ENCODE results near the gene SLC37A2. TPM values are rescaled to one million over a fixed set of nuclear protein-coding genes. Genes with fewer than 3 reads are reported as not detected.
"Not testable (repeated sequence)": the region's sequence is repeated elsewhere in the genome, so short reads cannot be mapped to it uniquely, and the experiment has no call there.

Gene SLC37A2
- 3.5 TPM for total RNA-seq

- Histone ChIP-seq H3K4me3 (ENCODE audit: low read length) (peak within 1 kb of the TSS; percentile 56), H3K27me3 (ENCODE audit: insufficient read depth, low read length) (peaks cover 20% of the 10 kb centered on the region), H3K9me3 (ENCODE audit: low read depth, low read length) (no peaks in the 10 kb centered on the region), H3K4me1 (ENCODE audit: insufficient read depth, low read length) (peaks cover 38% of the 10 kb centered on the region)
Observed at GRCh38 chr11:125062931-125063428, at the start of gene SLC37A2. TSS of gene SLC37A2 (plus strand) at chr11:125063305. CDS start at chr11:125063368, 63 bp downstream.

- Histone ChIP-seq H3K27me3 (ENCODE audit: insufficient read depth, low read length) (no peaks in the 10 kb centered on the region), H3K4me3 (ENCODE audit: low read length) (no peak overlapping the region), H3K9me3 (ENCODE audit: low read depth, low read length) (no peaks in the 10 kb centered on the region), H3K4me1 (ENCODE audit: insufficient read depth, low read length) (no peaks in the 10 kb centered on the region)
Observed at GRCh38 chr11:125016413-125016812, 46.7 kb upstream of the SLC37A2 start.

DNA sequence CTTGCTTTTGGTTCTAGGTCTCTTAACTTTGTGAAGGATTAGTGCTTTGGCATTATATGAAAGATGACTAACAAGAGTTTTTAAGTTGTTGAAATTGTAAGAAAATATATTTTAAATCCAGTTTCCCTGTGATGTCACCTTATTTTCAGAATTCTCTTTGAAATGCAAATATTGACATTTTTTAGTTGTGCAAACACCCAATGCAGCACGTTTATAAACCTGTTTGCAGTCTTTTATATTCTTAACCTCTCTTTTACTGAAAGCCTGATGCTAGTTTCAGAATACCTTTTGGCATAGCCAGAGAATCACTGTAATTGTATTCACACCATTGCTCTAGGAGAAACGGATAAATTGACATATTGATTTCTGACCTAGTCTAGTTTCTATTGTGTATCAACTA is 42.8 kb upstream of the SLC37A2 start:
- H3K27me3 ChIP-seq (ENCODE audit: insufficient read depth, low read length), result no peaks in the 10 kb centered on the region
- H3K4me3 ChIP-seq (ENCODE audit: low read length), result no peak overlapping the region
- H3K4me1 ChIP-seq (ENCODE audit: insufficient read depth, low read length), result no peaks in the 10 kb centered on the region
- no peaks in the 10 kb centered on the region for H3K9me3 ChIP-seq (ENCODE audit: low read depth, low read length)

DNA sequence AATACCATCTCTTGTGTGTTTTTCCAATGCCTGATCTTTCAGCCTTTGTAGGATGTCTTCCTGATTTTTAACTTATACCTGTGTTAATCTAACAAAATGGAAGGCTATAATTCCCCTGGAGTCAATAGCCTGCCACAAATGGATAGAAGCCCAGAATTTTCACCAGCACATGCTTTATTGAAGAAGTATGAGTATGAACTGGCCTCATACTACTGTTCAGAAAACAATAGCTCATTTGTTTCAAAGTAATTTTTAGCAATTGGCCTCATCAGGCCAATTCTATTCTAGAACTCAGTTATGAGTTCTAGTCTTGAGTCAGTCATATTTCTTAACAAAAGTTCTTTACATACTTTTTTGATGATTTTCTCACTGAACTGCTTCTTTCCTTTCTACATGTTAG is 40.6 kb upstream of the SLC37A2 start:
- Histone ChIP-seq H3K4me3 (ENCODE audit: low read length) (no peak overlapping the region), H3K4me1 (ENCODE audit: insufficient read depth, low read length) (no peaks in the 10 kb centered on the region), H3K27me3 (ENCODE audit: insufficient read depth, low read length) (no peaks in the 10 kb centered on the region), H3K9me3 (ENCODE audit: low read depth, low read length) (no peaks in the 10 kb centered on the region)

DNA sequence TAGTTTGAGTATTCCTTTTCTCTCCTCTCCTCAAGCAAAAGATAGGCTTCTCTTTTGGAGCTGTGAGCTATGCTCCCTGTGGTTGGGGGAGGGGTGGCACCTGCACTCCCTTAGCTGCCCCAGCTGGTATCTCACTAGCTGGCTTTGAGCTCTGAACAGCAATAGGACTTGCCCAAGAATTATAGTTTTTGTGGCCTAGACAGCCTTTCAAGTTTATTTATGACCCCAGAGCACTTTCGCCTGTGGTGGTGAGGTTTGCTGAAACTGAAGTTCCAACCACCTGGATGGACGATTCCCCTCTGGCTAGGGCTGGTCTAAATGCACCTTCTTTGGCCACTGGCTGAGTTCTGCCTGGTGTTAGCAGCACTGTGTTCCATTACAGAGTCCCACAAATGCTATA is 37.1 kb upstream of the SLC37A2 start:
- Histone ChIP-seq H3K9me3 (ENCODE audit: low read depth, low read length) (no peaks in the 10 kb centered on the region), H3K4me3 (ENCODE audit: low read length) (no peak overlapping the region), H3K4me1 (ENCODE audit: insufficient read depth, low read length) (no peaks in the 10 kb centered on the region), H3K27me3 (ENCODE audit: insufficient read depth, low read length) (no peaks in the 10 kb centered on the region)

DNA sequence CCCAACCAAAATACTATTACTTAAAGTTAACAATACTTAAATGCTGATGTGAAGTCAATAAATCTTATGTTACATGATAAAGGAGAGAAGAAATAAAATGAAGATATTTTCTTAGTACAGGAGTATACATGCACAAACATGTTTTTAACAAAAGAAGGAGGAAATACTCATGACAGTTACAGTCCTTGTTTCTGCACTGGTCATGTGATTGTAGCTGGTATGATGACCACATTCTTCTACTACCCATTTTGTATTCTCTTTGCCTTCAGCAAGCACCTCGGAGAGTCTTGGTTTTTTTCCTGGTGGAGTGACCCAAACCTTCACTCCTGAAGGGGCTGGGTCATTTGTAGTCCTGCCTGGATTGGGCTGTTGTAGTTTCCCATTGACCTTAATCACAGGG is 33.7 kb upstream of the SLC37A2 start:
- H3K9me3 ChIP-seq (ENCODE audit: low read depth, low read length); H3K4me3 ChIP-seq (ENCODE audit: low read length); H3K4me1 ChIP-seq (ENCODE audit: insufficient read depth, low read length); H3K27me3 ChIP-seq (ENCODE audit: insufficient read depth, low read length): not testable (repeated sequence)

DNA sequence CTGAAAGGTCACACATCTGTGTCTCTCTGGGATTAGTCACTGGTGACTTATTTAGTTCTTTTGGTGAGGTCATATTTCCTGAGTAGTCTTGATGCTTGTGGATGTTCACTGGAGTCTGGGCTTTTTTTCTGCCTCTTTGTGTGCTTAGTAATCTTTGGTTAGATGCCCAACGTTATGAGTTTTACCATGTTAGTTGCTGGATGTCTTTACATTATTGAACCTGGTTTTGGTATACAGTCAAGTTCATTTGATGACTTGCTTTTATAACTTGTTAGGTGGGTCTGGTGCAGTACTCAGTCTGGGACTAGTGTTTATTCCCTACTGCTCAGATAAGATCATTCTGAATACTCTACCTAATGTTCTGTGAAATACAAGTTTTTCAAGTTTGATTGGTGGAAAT is 26.2 kb upstream of the SLC37A2 start:
- Histone ChIP-seq H3K27me3 (ENCODE audit: insufficient read depth, low read length) (no peaks in the 10 kb centered on the region), H3K4me1 (ENCODE audit: insufficient read depth, low read length) (no peaks in the 10 kb centered on the region), H3K9me3 (ENCODE audit: low read depth, low read length) (no peaks in the 10 kb centered on the region), H3K4me3 (ENCODE audit: low read length) (no peak overlapping the region)

GRCh38 chr11:125049164-125049792 is 13.8 kb upstream of the SLC37A2 start:
- Histone ChIP-seq H3K4me1 (ENCODE audit: insufficient read depth, low read length) (no peaks in the 10 kb centered on the region), H3K27me3 (ENCODE audit: insufficient read depth, low read length) (no peaks in the 10 kb centered on the region), H3K9me3 (ENCODE audit: low read depth, low read length) (no peaks in the 10 kb centered on the region), H3K4me3 (ENCODE audit: low read length) (no peak overlapping the region)

DNA sequence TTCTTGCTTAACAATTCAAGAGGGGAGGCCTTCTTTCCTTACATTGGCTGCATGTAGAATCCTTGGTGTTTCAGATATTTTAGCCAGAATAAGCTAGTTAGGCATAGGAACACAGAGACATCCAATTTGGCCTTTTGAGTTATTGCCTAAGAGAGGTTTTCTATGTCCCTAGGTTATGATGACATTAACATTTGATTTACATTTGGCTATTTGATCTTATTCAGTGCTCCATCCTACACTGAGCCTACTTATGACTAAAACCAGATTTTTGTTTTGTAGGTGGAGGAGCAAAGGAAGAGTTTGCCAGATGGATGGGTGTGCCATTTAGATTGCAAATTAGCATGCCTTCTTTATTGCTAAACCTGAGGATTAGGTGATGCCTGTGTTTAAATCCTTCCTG is 11.1 kb upstream of the SLC37A2 start:
- Histone ChIP-seq H3K27me3 (ENCODE audit: insufficient read depth, low read length) (no peaks in the 10 kb centered on the region), H3K9me3 (ENCODE audit: low read depth, low read length) (no peaks in the 10 kb centered on the region), H3K4me1 (ENCODE audit: insufficient read depth, low read length) (no peaks in the 10 kb centered on the region), H3K4me3 (ENCODE audit: low read length) (no peak overlapping the region)

DNA sequence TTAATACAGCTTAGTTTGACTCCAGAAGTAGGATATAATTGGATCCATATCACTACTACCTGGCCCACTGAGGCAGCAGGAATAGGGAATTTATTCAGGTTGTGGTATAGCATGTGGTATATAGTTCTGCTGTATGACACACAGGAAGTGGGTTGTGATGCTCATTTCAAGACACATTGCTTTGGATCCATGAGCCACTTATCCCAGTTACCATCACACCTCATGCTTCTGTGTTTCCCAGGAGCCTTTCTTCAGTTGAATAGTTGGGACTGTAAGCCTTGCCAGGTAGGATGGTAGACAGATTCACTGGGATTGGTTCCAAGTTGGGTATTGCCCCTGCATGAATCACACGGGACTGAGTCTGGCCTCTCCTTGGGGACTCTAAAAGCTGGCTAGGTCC is 9.9 kb upstream of the SLC37A2 start:
- H3K4me3 ChIP-seq (ENCODE audit: low read length), result no peak overlapping the region
- H3K9me3 ChIP-seq (ENCODE audit: low read depth, low read length), result no peaks in the 10 kb centered on the region
- H3K4me1 ChIP-seq (ENCODE audit: insufficient read depth, low read length), result no peaks in the 10 kb centered on the region
- no peaks in the 10 kb centered on the region for H3K27me3 ChIP-seq (ENCODE audit: insufficient read depth, low read length)

DNA sequence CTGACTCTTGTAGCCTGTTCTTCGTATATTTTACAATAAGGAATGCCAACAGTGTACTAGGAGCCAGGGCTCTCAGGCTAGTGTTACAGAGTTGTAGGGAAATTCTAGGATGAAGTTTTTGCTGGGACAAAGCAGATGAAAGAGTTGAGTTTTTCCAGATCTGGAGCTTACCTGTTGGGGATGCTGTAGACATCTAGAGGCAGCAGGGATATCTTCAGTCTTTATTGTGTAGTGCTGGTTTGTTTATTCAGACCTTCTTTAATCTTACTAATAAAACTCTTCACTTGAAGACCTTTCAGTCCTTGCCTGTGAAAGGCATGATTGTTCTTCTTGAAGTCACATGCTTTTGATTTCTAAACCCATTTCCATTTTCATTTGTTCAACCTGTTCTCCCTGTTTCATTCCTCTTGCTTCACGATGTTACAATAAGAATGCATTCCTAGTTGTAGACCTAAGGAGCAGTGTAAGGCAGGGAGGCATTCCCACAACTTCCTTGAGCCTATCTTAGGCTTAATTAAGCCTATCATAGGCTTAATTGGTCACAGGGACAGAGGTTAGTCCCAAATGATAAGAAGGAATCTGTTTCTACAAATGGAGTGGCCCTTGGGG is 7.9 kb upstream of the SLC37A2 start:
- Histone ChIP-seq H3K4me1 (ENCODE audit: insufficient read depth, low read length) (no peaks in the 10 kb centered on the region), H3K27me3 (ENCODE audit: insufficient read depth, low read length) (no peaks in the 10 kb centered on the region), H3K9me3 (ENCODE audit: low read depth, low read length) (no peaks in the 10 kb centered on the region), H3K4me3 (ENCODE audit: low read length) (no peak overlapping the region)

- H3K9me3 ChIP-seq (ENCODE audit: low read depth, low read length); H3K4me1 ChIP-seq (ENCODE audit: insufficient read depth, low read length); H3K4me3 ChIP-seq (ENCODE audit: low read length); H3K27me3 ChIP-seq (ENCODE audit: insufficient read depth, low read length): not testable (repeated sequence)
Observed at GRCh38 chr11:125056111-125056510, 7.0 kb upstream of the SLC37A2 start.

GRCh38 chr11:125056931-125057692 is 6.0 kb upstream of the SLC37A2 start:
- Histone ChIP-seq H3K9me3 (ENCODE audit: low read depth, low read length) (no peaks in the 10 kb centered on the region), H3K4me3 (ENCODE audit: low read length) (no peak overlapping the region), H3K4me1 (ENCODE audit: insufficient read depth, low read length) (no peaks in the 10 kb centered on the region), H3K27me3 (ENCODE audit: insufficient read depth, low read length) (no peaks in the 10 kb centered on the region)

- Histone ChIP-seq H3K4me3 (ENCODE audit: low read length) (no peak overlapping the region), H3K9me3 (ENCODE audit: low read depth, low read length) (no peaks in the 10 kb centered on the region), H3K27me3 (ENCODE audit: insufficient read depth, low read length) (no peaks in the 10 kb centered on the region), H3K4me1 (ENCODE audit: insufficient read depth, low read length) (peaks cover 4% of the 10 kb centered on the region)
Observed at GRCh38 chr11:125057693-125058016, 5.5 kb upstream of the SLC37A2 start.

GRCh38 chr11:125061281-125061680 is 1.8 kb upstream of the SLC37A2 start:
- peaks cover 30% of the 10 kb centered on the region for H3K4me1 ChIP-seq (ENCODE audit: insufficient read depth, low read length)
- no peaks in the 10 kb centered on the region for H3K9me3 ChIP-seq (ENCODE audit: low read depth, low read length)
- H3K27me3 ChIP-seq (ENCODE audit: insufficient read depth, low read length), result peaks cover 20% of the 10 kb centered on the region
- no peak overlapping the region for H3K4me3 ChIP-seq (ENCODE audit: low read length)
